GM12873 (cell line): ENCODE data around the gene MUTYH.

ENCODE experiments used
- TF ChIP-seq, protein P1 (sequence below): IDR thresholded peaks from 2 replicates; pipeline ENCODE4 v1.5.1; 2012; ENCODE audit warnings: low read depth, mild to moderate bottlenecking, moderate library complexity, low read length, control low read depth; ENCODE audit not compliant: insufficient read depth; ENCODE audit errors: missing control alignments

Gene MUTYH

DNA sequence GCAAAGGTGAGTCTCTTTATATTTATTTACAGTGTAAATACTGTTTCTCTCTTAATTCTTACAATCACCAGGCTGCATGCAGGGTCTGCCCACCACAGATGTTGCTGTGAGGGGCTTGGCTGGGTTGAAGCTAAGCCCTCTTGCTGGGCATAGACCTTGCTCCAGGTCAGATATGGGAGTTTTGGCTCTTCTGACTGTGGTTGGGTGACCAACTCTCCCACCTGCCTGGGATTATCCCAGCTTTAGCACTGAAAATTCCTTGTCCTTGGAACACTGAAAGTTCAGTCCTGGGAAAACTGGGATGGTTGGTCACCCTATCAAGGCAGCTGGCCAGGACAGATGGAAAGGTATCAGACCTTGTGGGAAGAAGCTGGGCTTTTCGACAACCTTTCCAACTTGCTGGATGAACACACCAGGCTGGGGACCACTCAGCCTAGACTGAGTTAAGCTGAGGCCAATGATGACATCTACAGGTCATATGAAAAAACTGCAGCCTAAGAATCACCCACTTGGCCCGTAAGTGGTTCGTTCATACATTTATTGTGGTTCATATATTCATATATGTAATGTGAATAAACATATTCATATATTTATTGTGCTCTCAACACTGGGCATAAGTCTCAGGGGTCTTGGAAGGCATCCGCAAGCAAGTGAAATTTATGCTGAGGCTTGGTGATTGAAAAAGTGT lies 40.1 kb downstream of the MUTYH start:
- TF ChIP-seq, protein P1, sequence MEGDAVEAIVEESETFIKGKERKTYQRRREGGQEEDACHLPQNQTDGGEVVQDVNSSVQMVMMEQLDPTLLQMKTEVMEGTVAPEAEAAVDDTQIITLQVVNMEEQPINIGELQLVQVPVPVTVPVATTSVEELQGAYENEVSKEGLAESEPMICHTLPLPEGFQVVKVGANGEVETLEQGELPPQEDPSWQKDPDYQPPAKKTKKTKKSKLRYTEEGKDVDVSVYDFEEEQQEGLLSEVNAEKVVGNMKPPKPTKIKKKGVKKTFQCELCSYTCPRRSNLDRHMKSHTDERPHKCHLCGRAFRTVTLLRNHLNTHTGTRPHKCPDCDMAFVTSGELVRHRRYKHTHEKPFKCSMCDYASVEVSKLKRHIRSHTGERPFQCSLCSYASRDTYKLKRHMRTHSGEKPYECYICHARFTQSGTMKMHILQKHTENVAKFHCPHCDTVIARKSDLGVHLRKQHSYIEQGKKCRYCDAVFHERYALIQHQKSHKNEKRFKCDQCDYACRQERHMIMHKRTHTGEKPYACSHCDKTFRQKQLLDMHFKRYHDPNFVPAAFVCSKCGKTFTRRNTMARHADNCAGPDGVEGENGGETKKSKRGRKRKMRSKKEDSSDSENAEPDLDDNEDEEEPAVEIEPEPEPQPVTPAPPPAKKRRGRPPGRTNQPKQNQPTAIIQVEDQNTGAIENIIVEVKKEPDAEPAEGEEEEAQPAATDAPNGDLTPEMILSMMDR: peak; percentile 80

DNA sequence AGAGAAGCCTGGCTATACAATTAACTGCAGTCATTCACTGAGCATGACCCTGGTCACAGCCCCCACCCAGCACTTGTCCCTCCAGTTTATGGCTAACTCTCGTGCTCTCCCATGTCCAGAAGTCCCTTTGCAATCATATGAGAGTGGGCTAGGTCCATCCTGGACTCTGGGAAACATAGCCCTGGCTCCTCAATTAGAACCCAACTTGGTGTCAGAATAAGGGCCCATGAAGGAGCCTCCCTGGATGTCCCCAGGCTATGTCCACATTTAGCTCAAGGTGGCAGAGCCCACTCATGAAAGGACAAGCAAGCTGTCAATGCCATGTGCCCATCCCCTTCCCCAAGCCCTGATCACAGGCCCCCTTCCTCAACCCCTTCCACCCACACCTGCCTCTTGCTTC lies 40.9 kb downstream of the MUTYH start:
- TF ChIP-seq, protein P1: no peak

DNA sequence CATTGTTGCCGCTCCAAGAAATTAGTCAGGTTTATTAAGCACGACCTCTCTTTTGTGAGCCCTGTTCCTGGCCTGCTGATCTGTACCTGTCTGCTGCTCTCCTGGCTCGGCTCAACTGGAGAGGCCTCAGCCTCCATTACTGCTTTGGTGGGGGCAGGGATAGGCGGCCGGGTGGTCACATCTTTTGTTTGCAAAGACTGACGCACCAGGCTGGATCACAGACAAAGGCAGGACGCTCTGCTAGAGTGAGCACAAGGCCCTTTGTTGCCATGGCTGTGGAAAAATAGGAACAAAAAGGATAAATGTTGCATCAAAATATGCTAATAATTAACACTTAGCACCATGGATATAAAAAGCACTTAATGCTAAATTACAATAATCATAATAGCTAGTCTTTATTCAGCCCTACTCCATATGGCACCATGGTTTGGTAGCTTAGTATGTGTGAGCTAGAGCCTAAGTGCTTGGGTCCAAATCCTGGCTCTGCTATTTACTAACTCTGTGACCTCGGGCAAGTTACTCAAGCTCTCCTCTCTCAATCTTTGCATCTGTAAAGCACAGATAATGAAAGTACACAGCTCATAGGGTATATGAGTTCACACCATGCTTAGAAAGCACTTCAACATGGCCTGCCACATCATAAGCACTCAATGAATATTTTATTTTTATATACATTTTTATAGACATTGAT lies 42.4 kb downstream of the MUTYH start:
- TF ChIP-seq, protein P1: no peak

DNA sequence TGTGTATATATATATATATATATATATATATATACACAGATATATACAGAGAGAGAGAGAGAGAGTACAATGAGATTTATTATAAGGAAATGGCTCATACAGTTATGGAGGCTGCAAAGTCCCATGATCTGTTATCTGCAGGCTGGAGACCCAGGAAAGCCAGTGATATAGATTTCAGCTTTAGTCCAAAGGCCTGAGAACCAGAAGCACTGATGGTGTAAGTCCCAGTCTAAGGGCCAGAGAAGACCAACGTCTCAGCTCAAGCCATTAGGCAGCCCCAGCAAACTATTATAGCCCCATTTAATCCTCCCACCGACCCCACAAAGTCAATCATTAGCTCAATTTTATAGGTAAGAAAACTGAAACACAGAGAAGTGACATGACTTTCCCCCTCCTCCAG lies 48.5 kb downstream of the MUTYH start:
- TF ChIP-seq, protein P1: no peak

DNA sequence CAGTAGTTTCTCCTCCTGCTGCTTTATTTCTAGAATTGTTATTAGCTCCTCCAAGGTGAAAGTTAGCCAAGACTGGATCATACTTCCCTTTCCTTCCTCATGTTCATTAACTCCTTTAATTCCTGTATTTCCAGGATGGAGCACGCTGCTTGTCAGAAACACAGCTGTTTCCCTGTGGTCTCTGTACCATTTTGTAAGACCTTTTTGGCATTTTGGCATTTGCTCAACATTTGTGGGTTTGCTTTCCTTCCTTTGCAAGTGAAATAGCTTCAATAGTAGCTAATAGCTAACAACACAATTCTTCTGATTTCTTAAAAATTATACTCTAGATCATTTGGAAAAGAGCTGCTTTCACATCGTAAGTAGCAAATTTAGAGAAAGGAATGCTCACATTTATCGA lies 57.9 kb downstream of the MUTYH start:
- TF ChIP-seq, protein P1: no peak
